Nephron progenitor cell (in vitro differentiated cells): Measurements from ENCODE around the gene GALNT16.
A peak's percentile ranks its signal among the peaks of the same experiment; 100 is the strongest.
"Not testable (repeated sequence)": the region's sequence is repeated elsewhere in the genome, so short reads cannot be mapped to it uniquely, and the experiment has no call there.

ENCODE experiments used
- DNase-seq: peaks from one replicate; pipeline ENCODE4 v3.0.0; 2021
- H3K27ac Mint-ChIP-seq: 2 replicates; pipeline ENCODE4 v1.8.0; 2021; ENCODE audit warnings: mild to moderate bottlenecking, moderate library complexity, mixed read lengths
- H3K27me3 Mint-ChIP-seq: 2 replicates; pipeline ENCODE4 v1.8.0; 2021; ENCODE audit warnings: mild to moderate bottlenecking, low read depth, mixed read lengths; ENCODE audit not compliant: poor library complexity
- H3K36me3 Mint-ChIP-seq: 2 replicates; pipeline ENCODE4 v1.8.0; 2021; ENCODE audit warnings: low read depth, mixed read lengths
- H3K4me1 Mint-ChIP-seq: 2 replicates; pipeline ENCODE4 v1.8.0; 2021; ENCODE audit warnings: mixed read lengths
- H3K4me3 Mint-ChIP-seq: 2 replicates; pipeline ENCODE4 v1.8.0; 2021; ENCODE audit warnings: mild to moderate bottlenecking, moderate library complexity, mixed read lengths
- H3K9me3 Mint-ChIP-seq: 2 replicates; pipeline ENCODE4 v1.8.0; 2021; ENCODE audit warnings: mild to moderate bottlenecking, moderate library complexity, mixed read lengths
- TF ChIP-seq, protein P1 (sequence below): fragments of 200-600 bp; sonication (generic); IDR thresholded peaks from 2 replicates; pipeline ENCODE4 v1.5.0; 2021; ENCODE audit warnings: antibody characterized with exemption

Gene GALNT16

GRCh38 chr14:69259527-69260189 is at the start of gene GALNT16:
Gene GALNT16, plus strand, starts transcription at chr14:69260158. Its CDS starts 133 bp downstream, at chr14:69260291.
- Mint-ChIP-seq H3K4me3 (peak within 1 kb of the TSS; percentile 84), H3K27ac (no peak within 1 kb of the TSS), H3K27me3 (peaks cover 86% of the 10 kb centered on the region), H3K9me3 (no peaks in the 10 kb centered on the region), H3K36me3 (no peaks in the 10 kb centered on the region), H3K4me1 (peaks cover 29% of the 10 kb centered on the region)
- TF ChIP-seq, protein P1, sequence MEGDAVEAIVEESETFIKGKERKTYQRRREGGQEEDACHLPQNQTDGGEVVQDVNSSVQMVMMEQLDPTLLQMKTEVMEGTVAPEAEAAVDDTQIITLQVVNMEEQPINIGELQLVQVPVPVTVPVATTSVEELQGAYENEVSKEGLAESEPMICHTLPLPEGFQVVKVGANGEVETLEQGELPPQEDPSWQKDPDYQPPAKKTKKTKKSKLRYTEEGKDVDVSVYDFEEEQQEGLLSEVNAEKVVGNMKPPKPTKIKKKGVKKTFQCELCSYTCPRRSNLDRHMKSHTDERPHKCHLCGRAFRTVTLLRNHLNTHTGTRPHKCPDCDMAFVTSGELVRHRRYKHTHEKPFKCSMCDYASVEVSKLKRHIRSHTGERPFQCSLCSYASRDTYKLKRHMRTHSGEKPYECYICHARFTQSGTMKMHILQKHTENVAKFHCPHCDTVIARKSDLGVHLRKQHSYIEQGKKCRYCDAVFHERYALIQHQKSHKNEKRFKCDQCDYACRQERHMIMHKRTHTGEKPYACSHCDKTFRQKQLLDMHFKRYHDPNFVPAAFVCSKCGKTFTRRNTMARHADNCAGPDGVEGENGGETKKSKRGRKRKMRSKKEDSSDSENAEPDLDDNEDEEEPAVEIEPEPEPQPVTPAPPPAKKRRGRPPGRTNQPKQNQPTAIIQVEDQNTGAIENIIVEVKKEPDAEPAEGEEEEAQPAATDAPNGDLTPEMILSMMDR = peak; percentile 40
- DNase-seq = peak; percentile 75

- Mint-ChIP-seq H3K4me3 (no peak overlapping the region), H3K4me1 (peaks cover 21% of the 10 kb centered on the region), H3K9me3 (peaks cover 19% of the 10 kb centered on the region), H3K27me3 (peaks cover 6% of the 10 kb centered on the region), H3K27ac (peak overlapping the region; percentile 7), H3K36me3 (peaks cover 63% of the 10 kb centered on the region)
- TF ChIP-seq, protein P1 = no peak
- DNase-seq = no peak
Measured at GRCh38 chr14:69214393-69214792, 45.6 kb upstream of the GALNT16 start.

DNA sequence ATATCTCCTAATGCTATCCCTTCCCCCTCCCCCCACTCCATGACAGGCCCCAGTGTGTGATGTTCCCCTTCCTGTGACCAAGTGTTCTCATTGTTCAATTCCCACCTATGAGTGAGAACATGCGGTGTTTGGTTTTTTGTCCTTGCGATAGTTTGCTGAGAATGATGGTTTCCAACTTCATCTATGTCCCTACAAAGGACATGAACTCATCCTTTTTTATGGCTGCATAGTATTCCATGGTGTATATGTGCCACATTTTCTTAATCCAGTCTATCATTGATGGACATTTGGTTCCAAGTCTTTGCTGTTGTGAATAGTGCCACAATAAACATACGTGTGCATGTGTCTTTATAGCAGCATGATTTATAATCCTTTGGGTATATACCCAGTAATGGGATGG is 42.3 kb upstream of the GALNT16 start:
- H3K9me3 Mint-ChIP-seq = peaks cover 19% of the 10 kb centered on the region
- not testable (repeated sequence) for H3K4me3 Mint-ChIP-seq, H3K27ac Mint-ChIP-seq, H3K27me3 Mint-ChIP-seq, DNase-seq
- H3K36me3 Mint-ChIP-seq = peaks cover 59% of the 10 kb centered on the region
- H3K4me1 Mint-ChIP-seq = peaks cover 21% of the 10 kb centered on the region

- H3K36me3 Mint-ChIP-seq = peaks cover 12% of the 10 kb centered on the region
- H3K9me3 Mint-ChIP-seq = no peaks in the 10 kb centered on the region
- no peak overlapping the region for H3K4me3 Mint-ChIP-seq
- H3K4me1 Mint-ChIP-seq = no peaks in the 10 kb centered on the region
- H3K27ac Mint-ChIP-seq = peak overlapping the region; percentile 82
- DNase-seq = no peak
- TF ChIP-seq, protein P1 = no peak
- H3K27me3 Mint-ChIP-seq = no peaks in the 10 kb centered on the region
Measured at GRCh38 chr14:69224946-69225345, 35.0 kb upstream of the GALNT16 start.

GRCh38 chr14:69226178-69226577 is 33.8 kb upstream of the GALNT16 start:
- peaks cover 14% of the 10 kb centered on the region for H3K36me3 Mint-ChIP-seq
- no peaks in the 10 kb centered on the region for H3K9me3 Mint-ChIP-seq
- H3K4me3 Mint-ChIP-seq = no peak overlapping the region
- TF ChIP-seq, protein P1 = no peak
- peak overlapping the region; percentile 87 for H3K27ac Mint-ChIP-seq
- no peak for DNase-seq
- no peaks in the 10 kb centered on the region for H3K4me1 Mint-ChIP-seq
- H3K27me3 Mint-ChIP-seq = no peaks in the 10 kb centered on the region

- no peak for DNase-seq
- H3K9me3 Mint-ChIP-seq = no peaks in the 10 kb centered on the region
- no peak overlapping the region for H3K27ac Mint-ChIP-seq
- TF ChIP-seq, protein P1 = no peak
- H3K4me1 Mint-ChIP-seq = no peaks in the 10 kb centered on the region
- no peaks in the 10 kb centered on the region for H3K27me3 Mint-ChIP-seq
- peaks cover 20% of the 10 kb centered on the region for H3K36me3 Mint-ChIP-seq
- no peak overlapping the region for H3K4me3 Mint-ChIP-seq
Measured at GRCh38 chr14:69226736-69227135, 33.2 kb upstream of the GALNT16 start.
